Left renal cortex interstitium (tissue), 4 donors: ENCODE measurements around the gene USP20. TPM values are rescaled to one million over a fixed set of nuclear protein-coding genes. Genes with fewer than 3 reads are reported as not detected.

Experiments
- DNase-seq, 4 donors: peaks; one replicate each; pipeline ENCODE4 v3.0.0-alpha.2; 2013; ENCODE audit warnings: low read depth in 4 of 4, low spot score in 2 of 4, missing footprints in 1 of 4
- polyA plus RNA-seq, 4 donors: library from polyadenylated mRNA; unstranded; fragments of 120-200 nt; gene quantifications; one replicate each; pipeline ENCODE4 v1.2.1, GENCODE V29; 2013; ENCODE audit not compliant: insufficient read length in 4 of 4

USP20 gene
- polyA plus RNA-seq, 4 donors = 17.6 to 31.3 (median 22.8) TPM

DNA sequence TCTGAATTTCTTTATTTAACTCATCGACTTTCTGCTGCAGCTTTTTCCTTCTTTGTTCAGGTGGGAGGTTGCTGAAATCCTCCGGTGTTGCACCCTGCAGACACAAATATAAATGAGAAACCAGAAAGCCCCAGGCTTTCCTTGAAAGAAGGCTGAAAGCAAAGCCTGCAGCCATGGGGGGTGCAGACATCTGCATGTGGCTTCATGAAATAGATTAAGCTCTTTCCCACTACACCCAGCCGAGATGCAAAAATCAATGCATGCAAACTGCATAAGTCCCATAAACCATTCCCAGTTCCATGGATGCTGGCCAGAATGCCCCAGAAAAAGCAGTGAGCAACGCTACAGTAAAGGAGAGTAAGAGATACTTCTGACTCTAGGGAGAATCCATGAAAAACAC is 73.6 kb downstream of the USP20 start:
- no peak for DNase-seq

DNA sequence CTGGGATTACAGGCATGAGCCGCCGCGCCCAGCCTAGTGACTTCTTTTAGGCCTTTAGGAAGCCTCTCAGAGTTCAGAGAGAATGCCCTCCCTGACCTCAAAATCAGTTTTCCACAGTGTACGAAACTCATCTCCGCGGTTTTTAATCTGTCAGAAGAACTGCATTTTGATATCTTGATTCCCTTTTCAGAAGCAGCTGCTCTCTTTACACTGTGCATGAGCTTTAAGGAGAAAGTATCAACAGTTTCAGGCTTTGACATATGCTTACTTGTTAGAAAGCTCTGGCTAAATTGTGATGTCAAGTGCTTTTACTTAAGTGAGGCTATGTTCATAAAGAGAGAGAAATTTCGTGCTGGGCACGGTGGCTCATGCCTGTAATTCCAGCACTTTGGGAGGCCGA is 74.6 kb downstream of the USP20 start:
- DNase-seq = no peak

DNA sequence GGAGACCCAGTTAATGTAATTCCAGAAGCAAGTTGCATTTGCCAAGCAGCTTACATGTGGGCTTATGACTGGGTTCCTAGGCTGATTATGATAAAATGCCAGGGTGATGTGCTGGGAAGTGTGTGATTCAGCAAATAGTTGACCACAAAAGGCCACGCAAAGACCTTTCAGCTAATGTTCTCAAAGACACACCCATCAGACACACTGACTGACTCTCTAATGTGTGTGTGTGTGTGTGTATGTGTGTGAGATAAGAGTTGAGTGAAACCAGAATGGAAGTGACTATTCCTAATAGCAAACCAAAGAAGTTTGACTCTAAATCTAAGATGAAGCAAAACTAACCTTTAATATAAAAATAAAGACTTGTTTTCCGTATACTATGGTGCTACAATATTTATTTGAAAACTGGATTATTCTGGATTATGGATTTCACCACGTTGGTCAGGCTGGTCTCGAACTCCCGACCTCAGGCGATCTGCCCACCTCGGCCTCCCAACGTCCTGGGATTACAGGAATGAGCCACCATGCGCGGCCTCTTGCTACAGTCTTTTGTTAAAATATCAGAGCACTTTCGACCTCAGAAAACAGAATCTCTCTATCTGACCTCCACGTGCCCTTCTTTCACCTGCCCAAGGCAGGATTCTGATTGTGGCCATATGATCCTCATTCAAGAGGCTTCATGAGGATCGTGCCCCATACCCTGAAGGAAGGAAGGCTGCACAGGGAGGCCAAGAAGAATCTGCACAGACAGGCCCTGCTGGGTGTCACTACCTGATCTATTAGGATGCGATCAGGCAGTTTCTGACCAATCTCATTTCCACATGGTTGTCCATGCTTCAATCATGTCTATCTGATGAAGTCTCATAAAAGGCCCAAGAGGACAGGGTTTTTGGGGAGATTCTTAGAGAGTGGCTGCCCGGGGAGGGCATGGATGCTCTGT is 75.6 kb downstream of the USP20 start:
- DNase-seq = no peak

DNA sequence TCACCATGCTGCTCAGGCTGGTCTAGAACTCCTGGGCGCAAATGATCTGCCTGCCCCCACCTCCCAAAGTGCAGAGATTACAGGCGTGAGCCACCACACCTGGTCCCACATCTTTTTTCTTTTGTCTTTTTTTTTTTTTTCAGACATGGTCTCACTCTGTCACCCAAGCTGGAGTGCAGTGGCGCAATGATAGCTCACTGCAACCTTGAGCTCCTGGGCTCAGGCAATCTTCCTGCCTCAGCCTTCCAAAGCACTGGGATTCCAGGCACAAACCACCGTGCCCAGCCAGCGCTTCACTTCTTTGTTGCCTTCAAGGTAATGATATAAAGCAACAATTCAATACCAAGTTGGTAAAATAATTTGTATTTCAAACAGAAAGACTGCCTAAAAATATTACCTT is 78.8 kb downstream of the USP20 start:
- no peak for DNase-seq

DNA sequence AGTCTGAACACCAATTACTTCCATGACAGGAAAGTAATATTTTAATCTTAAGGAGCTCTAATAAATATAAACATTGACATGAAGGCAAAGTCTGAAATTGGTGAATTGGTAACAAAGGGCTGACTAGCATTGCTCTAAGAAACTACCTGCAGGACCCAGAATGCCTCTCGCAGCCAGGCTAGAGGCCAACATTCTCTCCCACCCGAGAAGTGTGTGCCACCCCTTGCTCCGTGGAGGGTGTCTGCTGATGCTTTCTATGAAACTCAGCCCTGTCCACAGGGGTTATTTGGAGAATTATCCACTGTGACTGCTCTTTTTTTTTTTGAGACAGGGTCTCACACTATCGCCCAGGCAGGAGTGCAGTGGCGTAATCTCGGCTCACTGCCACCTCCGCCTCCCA is 81.4 kb downstream of the USP20 start:
- DNase-seq = no peak

DNA sequence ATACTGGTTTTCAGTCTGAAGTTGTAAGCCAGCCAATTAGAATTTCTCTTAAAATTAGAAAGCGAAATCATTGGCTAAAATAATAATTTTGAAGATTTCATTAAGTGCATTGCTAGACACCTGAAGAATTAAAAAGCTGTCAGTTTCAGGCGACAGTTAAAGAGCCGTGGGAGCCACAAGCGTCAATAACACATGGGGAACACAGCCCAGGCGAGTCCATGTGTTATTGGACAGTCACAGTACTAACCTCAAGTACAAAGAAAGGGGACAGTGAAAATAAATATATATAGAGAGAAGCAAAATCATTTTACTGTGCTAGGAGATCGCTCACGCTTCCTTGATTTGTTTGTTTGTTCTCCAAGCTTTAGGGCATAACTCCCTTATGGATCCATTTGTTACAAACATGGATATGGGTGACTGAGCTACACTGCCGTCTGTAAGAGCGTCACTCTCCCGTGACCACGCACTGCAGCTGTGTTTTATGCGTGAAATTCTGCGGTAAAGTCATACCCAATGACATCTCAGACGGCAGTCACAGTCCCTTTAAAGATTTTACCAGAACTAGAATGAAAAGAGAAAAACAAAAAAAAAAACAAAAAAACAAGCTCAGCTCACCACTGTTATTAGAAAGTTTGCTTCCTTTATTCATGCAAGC is 83.2 kb downstream of the USP20 start:
- DNase-seq = no peak

DNA sequence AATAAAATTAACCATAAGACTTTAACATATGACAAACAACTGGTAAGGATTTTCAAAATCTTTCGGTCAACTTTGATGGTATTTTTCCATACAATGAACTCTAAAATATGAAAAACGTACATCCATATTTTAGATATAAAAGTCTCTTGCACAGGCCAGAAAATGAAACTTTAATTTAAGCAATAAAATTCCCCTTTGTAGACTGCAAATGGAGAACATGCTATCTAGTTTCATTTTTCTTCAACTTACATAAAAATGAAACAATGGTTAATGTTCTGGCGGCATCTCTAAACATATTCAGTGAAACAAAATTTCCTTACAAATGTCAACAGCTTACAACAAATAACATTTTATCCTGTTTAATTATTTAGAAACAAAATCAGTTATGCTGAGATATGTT is 84.0 kb downstream of the USP20 start:
- no peak for DNase-seq

DNA sequence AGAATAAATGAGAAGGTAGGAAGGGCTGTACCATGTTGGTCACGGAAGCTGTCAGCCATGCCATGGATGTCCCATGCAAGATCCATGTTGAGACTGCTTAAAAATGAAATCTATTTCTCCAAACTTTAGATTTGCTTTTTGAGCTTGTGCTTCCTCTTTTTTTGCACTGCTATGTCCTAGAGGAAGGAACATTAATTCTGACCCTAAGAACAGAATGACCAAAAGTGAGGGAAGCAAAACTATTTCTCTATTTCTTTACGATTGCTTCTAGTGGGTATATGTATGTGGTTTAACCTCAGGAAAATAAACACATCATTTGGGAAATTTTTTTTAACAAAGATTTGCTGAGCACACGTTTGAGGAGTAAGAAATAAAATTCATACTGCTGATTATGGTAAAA is 84.6 kb downstream of the USP20 start:
- no peak for DNase-seq

DNA sequence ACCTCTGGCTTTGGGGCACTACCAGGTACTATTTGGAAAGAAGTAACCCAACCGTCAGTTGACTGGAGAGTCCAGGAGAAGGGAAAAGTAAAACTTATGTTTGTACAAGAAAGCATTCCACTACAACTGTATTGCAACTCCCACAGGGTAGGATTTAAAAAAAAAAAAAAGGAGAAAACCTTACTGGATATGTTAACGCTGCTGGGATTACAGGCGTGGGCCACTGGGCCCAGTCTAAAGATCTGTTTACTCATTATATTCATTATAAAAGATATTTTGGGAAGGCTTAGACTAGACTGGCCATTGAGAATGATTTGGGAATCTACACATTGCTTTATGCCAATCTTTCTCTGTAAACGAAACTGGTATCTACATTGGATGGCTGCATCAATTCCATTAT is 86.6 kb downstream of the USP20 start:
- no peak for DNase-seq

DNA sequence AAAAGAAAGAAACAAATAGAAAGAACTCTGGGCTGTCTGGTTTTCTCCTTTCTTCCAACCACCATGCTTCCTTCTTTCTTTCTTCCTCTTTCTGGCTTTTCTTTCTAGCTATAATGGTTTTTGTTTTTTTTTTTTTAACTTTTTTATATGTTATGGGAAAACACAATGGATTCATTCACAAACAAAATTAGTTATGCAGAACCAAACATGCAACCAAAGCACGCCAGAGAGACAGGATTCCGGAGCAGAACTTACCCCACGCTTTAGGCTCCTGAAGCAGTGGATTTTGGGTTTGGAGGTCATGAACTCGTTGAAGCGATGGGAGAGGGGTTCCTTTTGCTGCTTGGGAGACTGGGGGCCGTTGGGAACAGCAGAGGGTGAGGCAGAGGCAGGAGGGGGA is 88.3 kb downstream of the USP20 start:
- DNase-seq = no peak

DNA sequence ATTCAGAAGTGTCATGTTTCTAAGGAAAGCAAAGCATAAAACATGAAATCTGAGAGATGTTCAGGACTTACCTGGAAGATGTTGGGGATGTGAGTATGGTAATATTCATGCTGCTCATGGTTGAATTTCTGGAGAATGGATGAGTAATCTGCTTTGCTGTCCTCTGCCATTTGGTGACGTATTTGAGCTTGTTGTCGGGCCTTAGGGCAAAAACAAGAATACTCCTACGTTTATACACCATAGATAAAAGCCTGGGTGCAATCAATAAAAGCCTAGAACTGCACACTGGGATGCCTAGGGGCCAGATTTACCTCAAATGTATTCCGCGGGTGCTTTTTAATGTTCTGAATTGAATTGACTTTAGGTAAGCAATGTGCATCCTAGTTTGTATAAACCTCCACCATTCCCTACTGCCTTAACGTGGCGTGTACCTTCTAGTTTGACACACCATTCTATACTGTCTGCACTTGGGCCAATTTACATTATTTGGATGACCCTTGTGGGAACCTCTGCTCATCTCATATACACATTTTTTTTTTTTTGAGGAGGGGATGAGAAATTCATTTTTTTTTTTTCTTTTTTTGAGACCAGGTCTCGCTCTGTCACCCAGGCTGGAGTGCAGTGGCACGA is 94.4 kb downstream of the USP20 start:
- DNase-seq = no peak

DNA sequence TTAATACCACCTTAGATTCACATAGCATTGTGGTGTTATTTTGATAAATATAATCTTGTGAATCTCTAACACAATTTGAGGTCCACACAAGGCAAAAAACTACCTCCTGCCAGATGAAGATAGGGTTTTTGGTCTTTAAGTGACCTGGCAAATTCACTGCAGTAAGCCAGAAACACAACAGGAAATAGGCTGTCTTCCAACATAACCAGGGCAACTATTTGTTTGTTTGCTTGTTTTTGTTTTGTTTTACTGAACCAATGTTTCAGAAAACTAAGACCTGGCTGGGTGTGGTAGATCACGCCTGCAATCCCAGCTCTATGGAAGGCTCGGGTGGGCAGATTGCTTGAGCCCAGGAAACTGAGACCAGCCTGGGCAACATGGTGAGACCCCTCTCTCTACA is 95.5 kb downstream of the USP20 start:
- no peak for DNase-seq

Other genes starting within 250 kb of the USP20 start
- under 1 TPM; 0.64 to 0.99 (median 0.83) TPM for gene C9orf50, start 214.4 kb upstream of the USP20 start, polyA plus RNA-seq
- 10 to 100 TPM; 31.8 to 34.1 (median 32.7) TPM for gene NTMT1, start 209.3 kb upstream of the USP20 start, polyA plus RNA-seq
- 10 to 100 TPM; 16.8 to 23.2 (median 19.0) TPM for gene ASB6, start 193.3 kb upstream of the USP20 start, polyA plus RNA-seq
- gene PRRX2, start 169.8 kb upstream of the USP20 start, polyA plus RNA-seq = 1 to 10 TPM in 3 of 4 donors, under 1 TPM in 1; 0.83 to 1.5 (median 1.2) TPM
- gene PTGES, start 82.4 kb upstream of the USP20 start, polyA plus RNA-seq = 1 to 10 TPM; 4.0 to 7.3 (median 4.6) TPM
- gene TOR1B, start 32.3 kb upstream of the USP20 start, polyA plus RNA-seq = 10 to 100 TPM; 18.9 to 24.9 (median 20.9) TPM
- gene TOR1A, start 11.3 kb upstream of the USP20 start, polyA plus RNA-seq = 10 to 100 TPM; 42.7 to 47.2 (median 44.0) TPM
- gene C9orf78, start 183 bp upstream of the USP20 start, polyA plus RNA-seq = 10 to 100 TPM; 65.4 to 88.4 (median 69.8) TPM
- gene FNBP1, start 207.7 kb downstream of the USP20 start, polyA plus RNA-seq = 10 to 100 TPM; 37.8 to 51.8 (median 46.6) TPM
- gene GPR107, start 218.4 kb downstream of the USP20 start, polyA plus RNA-seq = 10 to 100 TPM; 48.7 to 57.7 (median 54.1) TPM